NCI-H128 (cell line): ENCODE measurements around the gene AP2M1.

Experiments used
- DNase-seq: peaks from one replicate; lab custom pipeline; 2025; ENCODE audit not compliant: unreplicated experiment; lab: John Stamatoyannopoulos, UW

Gene AP2M1

GRCh38 chr3:184218814-184219213 lies 44.2 kb downstream of the AP2M1 start:
- no peak for DNase-seq

- DNase-seq = no peak
Measured at GRCh38 chr3:184222521-184222920, 47.9 kb downstream of the AP2M1 start.

GRCh38 chr3:184223946-184224345 lies 49.3 kb downstream of the AP2M1 start:
- DNase-seq = no peak

GRCh38 chr3:184227481-184227935 lies 52.9 kb downstream of the AP2M1 start:
- DNase-seq = no peak

DNA sequence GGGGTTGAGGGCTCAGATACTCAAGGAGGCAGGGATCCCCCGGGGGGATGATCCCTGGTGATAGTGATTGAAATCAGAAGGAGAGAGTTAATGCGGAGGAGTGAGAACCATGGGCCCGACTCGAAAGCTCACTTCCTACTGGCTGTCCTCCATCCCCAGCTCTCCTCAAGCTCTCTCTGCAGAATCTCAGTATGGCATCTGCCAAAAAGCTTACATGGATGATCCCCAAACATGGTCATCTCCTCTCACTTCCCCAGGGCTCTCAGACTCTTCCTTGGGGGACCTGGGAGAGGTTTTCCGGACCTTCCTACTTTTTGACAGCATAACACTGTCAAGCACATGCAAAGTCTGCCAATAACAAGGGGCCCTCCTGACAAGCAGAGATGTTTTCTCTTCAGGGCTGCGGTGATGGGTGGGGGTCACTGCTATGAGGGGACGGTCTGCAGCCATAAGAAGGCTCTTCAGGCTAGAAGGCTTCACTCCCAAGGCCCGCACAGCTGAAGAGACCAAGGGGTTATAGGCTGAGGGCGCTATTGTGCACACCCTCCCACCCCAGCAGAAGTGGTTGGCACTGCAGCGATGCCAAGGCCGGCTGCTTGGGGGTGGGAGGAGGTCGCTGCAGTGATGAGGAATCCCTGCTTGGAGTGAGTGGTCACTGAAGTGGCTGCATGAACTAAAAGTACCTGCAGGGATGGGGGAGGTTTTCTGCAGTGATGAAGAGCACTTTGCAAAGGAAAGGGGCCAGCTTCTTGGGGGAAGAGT lies 53.9 kb downstream of the AP2M1 start:
- DNase-seq = no peak

- DNase-seq = peak; percentile 72
Measured at GRCh38 chr3:184229394-184230080, 54.9 kb downstream of the AP2M1 start, which contains the start of gene VWA5B2. Gene VWA5B2 (plus strand): TSS chr3:184229585. CDS start chr3:184230529, 944 bp downstream.

GRCh38 chr3:184230081-184230602 lies 55.5 kb downstream of the AP2M1 start:
- DNase-seq = no peak

- no peak for DNase-seq
Measured at GRCh38 chr3:184230603-184231528, 56.2 kb downstream of the AP2M1 start.

DNA sequence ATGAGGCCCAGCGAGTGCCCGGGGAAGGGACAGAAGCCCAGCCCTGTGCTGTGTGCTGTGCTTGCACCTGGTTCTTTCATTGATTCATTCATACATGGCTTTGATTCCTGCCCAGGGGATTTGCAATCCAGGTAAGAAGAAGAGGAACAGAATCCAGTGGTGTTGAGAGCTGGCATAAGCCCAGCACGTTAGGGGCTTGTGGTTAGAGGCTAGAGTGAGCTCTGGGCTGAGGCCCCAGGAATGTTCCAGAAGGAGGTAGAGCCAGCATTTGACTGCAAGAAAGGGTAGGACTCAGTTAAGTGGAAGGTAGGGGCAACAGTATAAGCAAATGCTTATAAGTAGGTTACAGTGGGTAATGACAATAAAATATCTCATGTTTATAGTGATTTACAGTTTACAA lies 57.0 kb downstream of the AP2M1 start:
- DNase-seq = no peak

DNA sequence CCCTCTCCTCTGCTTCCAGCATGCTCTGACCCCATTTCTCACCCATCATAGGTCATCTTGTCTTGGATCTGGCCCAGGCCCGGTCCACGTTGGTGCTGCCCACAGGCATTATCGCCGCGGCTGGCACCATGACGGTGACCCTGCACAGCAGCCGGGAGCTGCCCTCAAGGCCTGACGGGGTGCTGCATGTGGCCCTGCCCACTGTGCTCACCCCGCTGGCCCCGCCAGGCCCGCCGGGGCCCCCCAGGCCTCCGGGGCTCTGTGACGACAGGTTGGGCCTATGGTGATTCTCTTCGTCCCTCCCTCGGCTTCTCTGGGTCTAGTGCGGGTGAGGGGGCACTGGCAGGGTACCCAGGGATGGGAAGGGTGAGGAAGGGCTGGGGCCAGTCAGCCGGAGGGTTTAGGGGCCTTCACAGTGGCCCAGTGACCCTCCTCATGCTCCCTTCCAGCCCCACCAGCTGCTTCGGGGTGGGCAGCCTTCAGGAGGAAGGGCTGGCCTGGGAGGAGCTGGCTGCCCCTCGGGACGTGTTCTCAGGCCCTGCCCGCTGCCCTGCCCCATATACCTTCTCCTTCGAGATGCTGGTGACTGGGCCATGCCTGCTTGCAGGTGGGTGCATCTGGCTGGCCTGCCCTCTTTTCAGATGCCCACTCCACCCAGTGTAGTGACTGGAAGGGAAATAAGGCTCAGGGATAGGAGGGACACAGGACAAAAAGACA lies 58.6 kb downstream of the AP2M1 start:
- no peak for DNase-seq
